ENCODE data around the gene ZSWIM6. TPM values are rescaled to one million over a fixed set of nuclear protein-coding genes. Genes with fewer than 3 reads are reported as not detected.

Gene ZSWIM6
- polyA plus RNA-seq, 1 of the 3 experiments (the other 2 are of a cell fraction), result 7.4 TPM

GRCh38 chr5:61496446-61496845 is 164.4 kb downstream of the ZSWIM6 start:
- Histone ChIP-seq H3K27me3 (ENCODE audit: insufficient read depth) (no peaks in the 10 kb centered on the region), H3K27ac (ENCODE audit: low read depth in 2 of 2, low read length in 1 of 2) (peak overlapping the region in 1 of 2 experiments; percentile 82; a peak in 2 of 4 replicates), H3K79me2 (ENCODE audit: insufficient read depth) (peaks cover 8% of the 10 kb centered on the region; the same call in 1 of the 2 replicates), H3K9ac (no peak overlapping the region), H3F3A (replicated peaks; ENCODE audit: insufficient read depth) (no peaks in the 10 kb centered on the region), H3K4me3 (ENCODE audit: low read depth in 2 of 2, low read length in 1 of 2) (no peak overlapping the region), H3K9me2 (no peaks in the 10 kb centered on the region), H3K4me1 (ENCODE audit: control insufficient read depth in 1 of 2, insufficient read depth in 2 of 2, low read depth in 1 of 2, low read length in 1 of 2) (peaks cover 0 to 19% of the 10 kb centered on the region in 2 experiments; a peak in 3 of 4 replicates), H3K36me3 (replicated peaks in 1 of 2; ENCODE audit: control insufficient read depth in 1 of 2, insufficient read depth in 2 of 2, low read length in 1 of 2) (peaks cover 19 to 21% of the 10 kb centered on the region in 2 experiments), H4K20me1 (ENCODE audit: insufficient read depth) (0 out of 2 replicates have a peak, but pooled peaks cover 3% of the 10 kb centered on the region), H2AFZ (ENCODE audit: low read depth) (no peak overlapping the region), H3K9me3 (no peaks in the 10 kb centered on the region), H3K4me2 (no peak overlapping the region)
- CTCF ChIA-PET, result interaction anchor here (1.2 kb wide), 1 partner anchor 10 kb away, joined by 3 read pairs; no protein-coding TSS in a partner anchor
- POLR2A ChIA-PET, result no interaction called here
- peak; percentile 37 for DNase-seq
- 72% methylated on average over 3 of the region's 3 CpGs for WGBS (ENCODE audit: low lambda C conversion rate)
- TF ChIP-seq SMC3 (IDR thresholded peaks at IDR 0.05; ENCODE audit: low read depth, low read length), result no peak
- peak; percentile 70 for TF ChIP-seq CHD2 (IDR thresholded peaks at IDR 0.05; ENCODE audit: low read length, partially characterized antibody)
- no peak for TF ChIP-seq SIN3A (IDR thresholded peaks at IDR 0.05; ENCODE audit: borderline replicate concordance, low read depth, low read length)
- no peak for TF ChIP-seq MAX (IDR thresholded peaks at IDR 0.05; ENCODE audit: low read depth)
- TF ChIP-seq RAD21 (IDR thresholded peaks at IDR 0.05; ENCODE audit: low read length), result peak; percentile 32
- no peak for TF ChIP-seq TEAD4 (IDR thresholded peaks at IDR 0.05; ENCODE audit: borderline replicate concordance, insufficient read depth)
- TF ChIP-seq RXRA (IDR thresholded peaks at IDR 0.05; ENCODE audit: borderline replicate concordance, low read depth), result no peak
- no peak for TF ChIP-seq EZH2phosphoT487 (IDR thresholded peaks at IDR 0.05; ENCODE audit: borderline replicate concordance, low read depth)
- peak; percentile 48; the same call in 1 of the 2 replicates for TF ChIP-seq GATA2 (CRISPR knock-in tag; IDR thresholded peaks at IDR 0.05)
- no peak for TF ChIP-seq TAF1 (IDR thresholded peaks at IDR 0.05; ENCODE audit: borderline replicate concordance, low read depth, low read length)
- TF ChIP-seq FOSL2 (IDR thresholded peaks at IDR 0.05; ENCODE audit: borderline replicate concordance, low read depth), result no peak
- no peak for TF ChIP-seq PBX3 (IDR thresholded peaks at IDR 0.05)
- no peak for TF ChIP-seq FOXM1 (IDR thresholded peaks at IDR 0.05; ENCODE audit: low read depth)
- no peak for TF ChIP-seq RFX5 (IDR thresholded peaks at IDR 0.05; ENCODE audit: low read length)
- peak in 1 of 2 experiments; percentile 85; a peak in 2 of 4 replicates for TF ChIP-seq EP300 (IDR thresholded peaks at IDR 0.05; ENCODE audit: borderline replicate concordance in 1 of 2, low read depth in 1 of 2, low read length in 1 of 2)
- peak; percentile 93 for TF ChIP-seq MXI1 (IDR thresholded peaks at IDR 0.05; ENCODE audit: low read depth, low read length)
- no peak for TF ChIP-seq NRF1 (IDR thresholded peaks at IDR 0.05; ENCODE audit: low read depth, low read length)
- no peak for TF ChIP-seq MEF2A (IDR thresholded peaks at IDR 0.05; ENCODE audit: borderline replicate concordance, low read depth)
- no peak; the same call in 1 of the 2 replicates for TF ChIP-seq FOXJ3 (CRISPR knock-in tag; IDR thresholded peaks at IDR 0.05)
- no peak for TF ChIP-seq REST (IDR thresholded peaks at IDR 0.05; ENCODE audit: low read depth, low read length)
- TF ChIP-seq CTCF (IDR thresholded peaks at IDR 0.05), result no peak
- peak; percentile 47; the same call in 1 of the 2 replicates for TF ChIP-seq POLR2AphosphoS5 (IDR thresholded peaks at IDR 0.05; ENCODE audit: low read depth, low read length)
- TF ChIP-seq NFIC (IDR thresholded peaks at IDR 0.05; ENCODE audit: borderline replicate concordance), result no peak
- no peak for TF ChIP-seq ELF1 (IDR thresholded peaks at IDR 0.05)
- no peak for TF ChIP-seq GABPA (IDR thresholded peaks at IDR 0.05; ENCODE audit: low read depth)
- TF ChIP-seq TCF12 (IDR thresholded peaks at IDR 0.05), result no peak
- TF ChIP-seq ZBTB33 (IDR thresholded peaks at IDR 0.05; ENCODE audit: borderline replicate concordance, low read depth), result no peak

Data from SK-N-SH (cell line).